Ishikawa (cell line): ENCODE results near the gene ALKBH8.

ENCODE experiments used
- CEBPB ChIP-seq: IDR thresholded peaks from 2 replicates; pipeline ENCODE4 v1.6.1; 2012
- CREB1 ChIP-seq: IDR thresholded peaks from 2 replicates; pipeline ENCODE4 v1.6.1; 2012; ENCODE audit warnings: low read depth
- EGR1 ChIP-seq: IDR thresholded peaks from 2 replicates; pipeline ENCODE4 v1.6.1; 2012
- EP300 ChIP-seq: IDR thresholded peaks from 2 replicates; pipeline ENCODE4 v1.6.1; 2012; ENCODE audit warnings: borderline replicate concordance
- FOXM1 ChIP-seq: IDR thresholded peaks from 2 replicates; pipeline ENCODE4 v1.6.1; 2012; ENCODE audit warnings: low read depth, borderline replicate concordance
- NFIC ChIP-seq: IDR thresholded peaks from 2 replicates; pipeline ENCODE4 v1.6.1; 2012
- RAD21 ChIP-seq: IDR thresholded peaks from 2 replicates; pipeline ENCODE4 v1.6.1; 2012; ENCODE audit warnings: low read depth
- TAF1 ChIP-seq: IDR thresholded peaks from 2 replicates; pipeline ENCODE4 v1.6.1; 2012; ENCODE audit warnings: low read depth, mild to moderate bottlenecking
- TCF12 ChIP-seq: IDR thresholded peaks from 2 replicates; pipeline ENCODE4 v1.6.1; 2012; ENCODE audit warnings: low read depth
- TEAD4 ChIP-seq: IDR thresholded peaks from 2 replicates; pipeline ENCODE4 v1.6.1; 2012
- YY1 ChIP-seq: IDR thresholded peaks from 2 replicates; pipeline ENCODE4 v1.6.1; 2012; ENCODE audit warnings: low read depth
- ZBTB7A ChIP-seq: IDR thresholded peaks from 2 replicates; pipeline ENCODE4 v1.6.1; 2012; ENCODE audit warnings: low read depth
- TF ChIP-seq, protein P1 (sequence below): IDR thresholded peaks from 2 replicates; pipeline ENCODE4 v1.6.1; 2012
- TF ChIP-seq, protein P2 (sequence below): IDR thresholded peaks from 2 replicates; pipeline ENCODE4 v1.6.1; 2012; ENCODE audit warnings: low read depth, mild to moderate bottlenecking
- TF ChIP-seq, protein P3 (sequence below): IDR thresholded peaks from 2 replicates; pipeline ENCODE4 v1.6.1; 2012

ALKBH8 gene

DNA sequence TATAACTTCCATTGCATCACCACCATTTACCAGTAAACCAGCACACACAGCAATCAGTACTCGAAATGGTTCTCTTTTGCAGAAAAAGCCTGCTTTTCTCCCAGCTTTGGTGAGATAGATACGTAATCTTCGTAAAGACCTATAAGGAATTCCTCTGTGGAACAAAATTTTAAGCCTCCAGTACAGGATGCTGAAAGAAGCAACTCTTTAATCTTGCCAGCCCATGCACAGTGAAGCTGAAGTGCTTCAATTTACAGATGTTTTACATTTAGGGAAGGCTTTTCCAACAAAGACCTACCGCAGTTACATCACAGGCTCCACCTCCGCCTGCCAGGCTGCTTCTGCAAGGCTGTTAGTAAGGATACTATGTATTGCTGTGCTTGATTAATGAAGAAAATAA lies 27.3 kb upstream of the ALKBH8 start:
- no peak for TF ChIP-seq TCF12
- no peak for TF ChIP-seq TEAD4
- no peak for TF ChIP-seq CREB1
- TF ChIP-seq, protein P1, sequence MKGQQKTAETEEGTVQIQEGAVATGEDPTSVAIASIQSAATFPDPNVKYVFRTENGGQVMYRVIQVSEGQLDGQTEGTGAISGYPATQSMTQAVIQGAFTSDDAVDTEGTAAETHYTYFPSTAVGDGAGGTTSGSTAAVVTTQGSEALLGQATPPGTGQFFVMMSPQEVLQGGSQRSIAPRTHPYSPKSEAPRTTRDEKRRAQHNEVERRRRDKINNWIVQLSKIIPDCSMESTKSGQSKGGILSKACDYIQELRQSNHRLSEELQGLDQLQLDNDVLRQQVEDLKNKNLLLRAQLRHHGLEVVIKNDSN = no peak
- TF ChIP-seq NFIC = no peak
- no peak for TF ChIP-seq CEBPB
- TF ChIP-seq, protein P2, sequence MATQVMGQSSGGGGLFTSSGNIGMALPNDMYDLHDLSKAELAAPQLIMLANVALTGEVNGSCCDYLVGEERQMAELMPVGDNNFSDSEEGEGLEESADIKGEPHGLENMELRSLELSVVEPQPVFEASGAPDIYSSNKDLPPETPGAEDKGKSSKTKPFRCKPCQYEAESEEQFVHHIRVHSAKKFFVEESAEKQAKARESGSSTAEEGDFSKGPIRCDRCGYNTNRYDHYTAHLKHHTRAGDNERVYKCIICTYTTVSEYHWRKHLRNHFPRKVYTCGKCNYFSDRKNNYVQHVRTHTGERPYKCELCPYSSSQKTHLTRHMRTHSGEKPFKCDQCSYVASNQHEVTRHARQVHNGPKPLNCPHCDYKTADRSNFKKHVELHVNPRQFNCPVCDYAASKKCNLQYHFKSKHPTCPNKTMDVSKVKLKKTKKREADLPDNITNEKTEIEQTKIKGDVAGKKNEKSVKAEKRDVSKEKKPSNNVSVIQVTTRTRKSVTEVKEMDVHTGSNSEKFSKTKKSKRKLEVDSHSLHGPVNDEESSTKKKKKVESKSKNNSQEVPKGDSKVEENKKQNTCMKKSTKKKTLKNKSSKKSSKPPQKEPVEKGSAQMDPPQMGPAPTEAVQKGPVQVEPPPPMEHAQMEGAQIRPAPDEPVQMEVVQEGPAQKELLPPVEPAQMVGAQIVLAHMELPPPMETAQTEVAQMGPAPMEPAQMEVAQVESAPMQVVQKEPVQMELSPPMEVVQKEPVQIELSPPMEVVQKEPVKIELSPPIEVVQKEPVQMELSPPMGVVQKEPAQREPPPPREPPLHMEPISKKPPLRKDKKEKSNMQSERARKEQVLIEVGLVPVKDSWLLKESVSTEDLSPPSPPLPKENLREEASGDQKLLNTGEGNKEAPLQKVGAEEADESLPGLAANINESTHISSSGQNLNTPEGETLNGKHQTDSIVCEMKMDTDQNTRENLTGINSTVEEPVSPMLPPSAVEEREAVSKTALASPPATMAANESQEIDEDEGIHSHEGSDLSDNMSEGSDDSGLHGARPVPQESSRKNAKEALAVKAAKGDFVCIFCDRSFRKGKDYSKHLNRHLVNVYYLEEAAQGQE = no peak
- TF ChIP-seq, protein P3, sequence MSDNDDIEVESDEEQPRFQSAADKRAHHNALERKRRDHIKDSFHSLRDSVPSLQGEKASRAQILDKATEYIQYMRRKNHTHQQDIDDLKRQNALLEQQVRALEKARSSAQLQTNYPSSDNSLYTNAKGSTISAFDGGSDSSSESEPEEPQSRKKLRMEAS = no peak
- TF ChIP-seq FOXM1 = no peak
- no peak for TF ChIP-seq EP300

DNA sequence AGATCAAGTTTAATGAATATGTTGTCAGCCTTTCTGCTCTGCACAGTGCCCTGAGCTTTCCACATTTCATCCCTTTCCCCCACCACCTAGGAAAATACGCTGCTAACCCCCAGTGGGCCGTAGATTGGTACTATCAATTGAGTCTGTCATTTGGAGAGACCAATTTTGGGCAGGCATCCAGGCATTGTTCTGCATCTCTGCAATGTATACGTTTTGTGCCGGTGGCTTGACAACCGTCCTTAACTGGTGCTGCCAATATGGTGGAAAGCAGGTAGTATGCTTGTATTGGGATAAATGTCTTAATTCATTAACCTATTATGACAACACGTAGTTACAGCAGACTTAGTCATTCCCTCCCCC lies 26.7 kb upstream of the ALKBH8 start:
- TF ChIP-seq EP300 = no peak
- no peak for TF ChIP-seq CREB1
- no peak for TF ChIP-seq NFIC
- TF ChIP-seq YY1 = no peak
- TF ChIP-seq, protein P3 = no peak
- TF ChIP-seq TCF12 = no peak
- no peak for TF ChIP-seq TEAD4
- no peak for TF ChIP-seq CEBPB
- TF ChIP-seq, protein P1 = no peak
- no peak for TF ChIP-seq TAF1
- TF ChIP-seq FOXM1 = no peak
- TF ChIP-seq, protein P2 = no peak
- no peak for TF ChIP-seq RAD21
- no peak for TF ChIP-seq ZBTB7A
- TF ChIP-seq EGR1 = no peak

DNA sequence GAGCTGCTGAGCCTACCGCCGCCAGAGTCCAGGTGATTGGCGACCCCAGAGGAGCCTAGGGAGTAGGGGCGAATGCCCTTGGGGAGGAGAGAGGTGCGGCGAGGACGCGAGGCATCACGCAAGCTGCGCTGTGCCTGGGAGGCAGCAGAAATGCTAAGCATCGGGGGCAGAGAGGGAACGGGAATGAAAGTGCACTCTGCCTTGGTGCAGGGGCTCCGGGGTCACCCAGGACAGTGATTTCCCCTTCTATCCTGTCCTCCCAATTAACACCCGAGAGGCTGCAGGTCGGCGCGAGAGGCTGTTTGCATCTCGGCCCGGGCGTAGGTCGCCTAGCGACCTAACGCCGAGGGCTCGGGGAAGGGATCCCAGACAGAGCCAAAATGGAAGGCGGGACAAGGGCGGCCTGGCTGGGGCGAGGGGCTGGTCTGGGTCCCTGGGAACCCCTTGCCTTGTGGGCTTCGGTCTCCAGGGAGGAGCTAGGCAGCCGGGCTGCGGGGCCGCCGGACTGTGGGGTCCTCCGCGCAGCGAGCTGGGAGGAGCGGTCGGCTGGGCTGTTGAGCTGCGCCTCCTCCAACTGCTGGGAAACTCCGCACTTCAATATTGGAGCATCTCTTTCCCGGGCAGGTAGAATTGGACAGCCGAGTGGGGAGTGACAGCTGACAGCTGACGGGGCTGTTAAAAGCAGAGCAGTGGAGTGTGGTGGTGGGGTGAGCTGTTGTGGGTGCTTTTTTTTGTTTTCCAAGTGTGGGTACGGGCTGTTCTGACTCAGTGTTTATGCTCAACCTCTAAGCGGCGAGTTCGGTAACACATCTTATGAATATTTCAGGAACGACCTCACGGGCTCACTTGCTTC lies 26.1 kb upstream of the ALKBH8 start:
- TF ChIP-seq RAD21 (no peak), EGR1 (no peak), ZBTB7A (no peak), YY1 (no peak), CEBPB (no peak), FOXM1 (no peak), EP300 (no peak), NFIC (no peak), TAF1 (no peak), TEAD4 (no peak), TCF12 (no peak), CREB1 (no peak)
- TF ChIP-seq, protein P1 = no peak
- TF ChIP-seq, protein P3 = no peak
- TF ChIP-seq, protein P2 = no peak
